GM18861 (cell line): ENCODE data around the gene TBPL1.
"Not testable (repeated sequence)": the region's sequence is repeated elsewhere in the genome, so short reads cannot be mapped to it uniquely, and the experiment has no call there.

Experiments
- ATAC-seq: cut with Tn5 transposase; IDR thresholded peaks from one replicate; pipeline ENCODE4 v1.9.1; 2021; ENCODE audit not compliant: unreplicated experiment

The TBPL1 gene

DNA sequence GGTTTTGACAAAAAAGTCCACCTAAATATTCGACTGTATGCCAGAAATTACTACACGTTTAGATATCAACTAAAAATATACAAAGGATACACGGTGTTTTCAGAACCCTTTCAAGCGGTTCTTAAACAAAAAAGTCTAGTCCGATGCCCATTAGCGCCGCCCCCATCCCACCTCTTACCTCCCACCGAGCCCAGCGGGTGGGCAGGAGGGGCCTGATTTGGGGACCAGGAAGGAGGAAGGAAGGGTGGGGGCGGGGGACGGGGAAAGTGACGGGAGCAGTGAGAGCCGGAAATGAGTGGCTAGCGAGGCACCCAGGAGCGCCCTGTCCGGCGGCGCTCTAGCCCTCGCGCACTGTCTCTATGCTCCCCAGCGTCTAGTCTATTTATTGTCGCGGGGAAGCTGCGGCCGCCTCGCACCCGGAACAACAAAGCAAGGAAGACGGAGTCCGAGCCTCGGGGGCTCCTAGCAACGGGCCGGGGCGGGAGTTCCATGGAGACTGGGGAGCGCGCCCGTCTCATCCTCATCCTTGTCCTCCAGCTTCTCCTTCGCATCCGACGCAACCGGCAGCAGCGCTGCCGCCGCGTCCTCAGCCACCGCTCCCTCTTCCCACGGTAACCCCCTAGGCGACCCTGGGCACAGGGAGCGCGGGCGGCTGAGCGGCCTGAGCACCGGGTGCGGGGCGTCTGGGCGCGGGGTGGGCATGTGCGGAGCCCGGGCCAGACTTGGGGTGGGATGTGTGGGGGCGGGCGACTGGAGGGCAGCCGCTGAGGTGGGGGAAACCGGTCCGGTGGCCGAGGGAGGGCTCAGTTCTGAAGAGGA lies at the start of gene TBPL1:
Gene TBPL1 (plus strand): TSS at position 410 of the 819 bp plus-strand sequence. CDS start 26,902 bp downstream, outside the sequence.
- ATAC-seq, result peak; percentile 87

- ATAC-seq, result no peak
Measured at GRCh38 chr6:133903855-133904254, 49.2 kb upstream of the TBPL1 start.

DNA sequence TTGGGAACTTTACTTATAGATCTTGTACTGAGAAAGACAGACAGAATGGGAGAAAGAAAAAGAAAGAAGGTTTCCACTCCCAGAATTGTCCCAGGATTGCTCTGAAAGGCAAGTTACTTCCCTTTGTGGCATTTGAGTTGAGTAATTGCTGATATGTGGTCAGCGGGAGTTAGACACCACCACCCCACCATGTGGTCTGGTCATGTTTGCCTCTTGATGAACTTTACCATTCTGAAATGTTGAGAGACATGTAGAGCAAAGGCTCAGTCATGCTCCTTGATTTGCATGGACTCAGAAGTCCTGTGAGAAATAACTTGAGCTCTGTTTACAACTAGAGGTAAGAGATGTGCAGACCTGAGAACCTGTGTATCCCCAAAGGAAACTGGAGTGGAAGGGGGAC lies 47.0 kb upstream of the TBPL1 start:
- ATAC-seq, result no peak

- ATAC-seq, result peak; percentile 72
Measured at GRCh38 chr6:133916650-133917151, 36.3 kb upstream of the TBPL1 start.

GRCh38 chr6:133917781-133918180 lies 35.2 kb upstream of the TBPL1 start:
- ATAC-seq, result no peak

DNA sequence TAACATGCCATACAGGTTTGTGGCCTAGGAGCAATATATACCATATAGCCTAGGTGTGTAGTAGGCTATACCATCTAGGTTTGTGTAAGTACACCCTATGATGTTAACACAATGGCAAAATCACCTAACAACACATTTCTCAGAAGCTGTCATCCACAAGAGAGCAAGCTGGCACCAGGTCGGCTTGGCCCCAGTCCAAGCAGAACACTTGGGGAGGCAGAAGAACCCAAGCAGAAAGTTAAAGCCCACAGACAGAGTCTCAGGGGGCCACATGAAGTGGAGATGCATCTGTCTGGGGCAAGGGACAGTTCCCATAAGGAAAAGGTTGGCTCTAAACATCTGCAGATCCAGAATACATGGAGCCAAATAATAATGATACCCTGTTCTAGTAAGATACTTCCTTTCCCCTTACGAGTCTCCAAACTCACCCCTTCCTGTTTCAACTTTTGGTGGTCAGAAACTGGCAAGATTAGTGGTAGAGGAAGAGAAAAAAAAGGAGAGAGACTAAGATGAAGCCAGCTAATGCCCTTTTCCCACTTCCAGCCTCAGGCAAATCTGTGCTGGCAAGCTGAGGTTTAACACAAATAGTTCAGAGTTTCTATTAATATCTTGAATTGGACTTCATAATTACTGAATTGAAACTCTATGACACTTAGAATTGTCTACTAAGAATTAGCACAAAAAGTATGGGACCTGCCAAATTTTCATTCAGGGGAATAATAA lies 34.7 kb upstream of the TBPL1 start:
- ATAC-seq, result no peak

DNA sequence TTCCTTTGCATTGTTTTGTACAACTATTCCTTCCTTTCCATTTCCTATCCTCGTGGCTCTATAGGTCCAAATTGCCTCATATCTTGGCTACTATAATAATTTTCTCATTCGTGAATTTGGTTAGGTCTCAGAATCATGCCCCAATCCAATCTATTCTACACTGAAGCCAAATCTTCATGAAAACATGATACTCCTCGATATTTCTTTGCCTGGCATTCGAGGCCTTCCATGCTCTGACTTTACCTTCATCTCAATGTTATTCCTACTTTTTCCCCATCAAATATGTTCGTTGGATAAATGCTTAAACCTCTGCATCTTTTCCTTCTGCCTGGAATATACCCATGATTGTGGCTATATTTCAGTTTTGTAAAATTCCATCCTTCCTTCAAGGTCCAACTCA lies 33.7 kb upstream of the TBPL1 start:
- no peak for ATAC-seq

DNA sequence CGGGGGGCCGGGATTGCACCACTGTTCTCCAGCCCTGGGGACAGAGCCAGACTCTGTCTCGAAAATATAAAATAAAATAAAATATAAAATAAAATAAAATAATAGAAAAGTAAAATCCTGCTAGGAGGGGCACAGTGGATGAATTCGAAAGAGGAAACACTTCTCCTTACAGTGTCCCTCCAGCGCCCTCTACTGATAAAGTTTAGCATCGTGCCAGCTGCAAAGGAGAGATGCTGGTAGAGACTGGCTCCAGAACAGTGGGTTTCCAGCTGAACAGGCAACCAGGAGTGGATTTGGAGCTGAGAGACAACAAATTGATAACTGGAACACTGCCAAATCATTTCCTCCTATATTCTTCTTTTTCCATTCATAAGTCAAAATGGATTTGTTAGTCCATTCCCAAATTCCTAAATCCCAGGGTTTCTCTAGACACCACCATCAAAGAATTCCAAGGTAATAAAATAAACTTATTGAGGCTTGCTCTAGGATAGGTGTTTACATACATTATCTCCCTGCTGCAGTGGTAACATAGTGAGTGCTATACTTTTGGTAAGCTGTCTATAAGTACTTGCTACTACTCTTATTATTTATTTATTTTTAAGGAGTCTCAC lies 31.7 kb upstream of the TBPL1 start:
- no peak for ATAC-seq

GRCh38 chr6:133923938-133924593 lies 29.0 kb upstream of the TBPL1 start:
- ATAC-seq, result peak; percentile 90

DNA sequence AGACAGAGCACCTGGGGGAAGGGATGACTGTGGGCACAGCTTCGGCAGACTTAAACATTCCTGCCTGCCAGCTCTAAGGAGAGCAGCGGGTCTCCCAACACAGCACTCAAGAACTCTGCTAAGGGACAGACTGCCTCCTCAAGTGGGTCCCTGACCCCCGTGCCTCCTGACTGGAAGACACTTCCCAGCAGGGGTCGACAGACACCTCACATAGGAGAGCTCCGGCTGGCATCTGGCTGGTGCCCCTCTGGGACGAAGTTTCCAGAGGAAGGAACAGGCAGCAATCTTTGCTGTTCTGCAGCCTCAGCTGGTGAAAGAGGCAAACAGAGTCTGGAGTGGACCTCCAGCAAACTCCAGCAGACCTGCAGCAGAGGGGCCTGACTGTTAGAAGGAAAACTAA lies 21.8 kb upstream of the TBPL1 start:
- ATAC-seq, result not testable (repeated sequence)

DNA sequence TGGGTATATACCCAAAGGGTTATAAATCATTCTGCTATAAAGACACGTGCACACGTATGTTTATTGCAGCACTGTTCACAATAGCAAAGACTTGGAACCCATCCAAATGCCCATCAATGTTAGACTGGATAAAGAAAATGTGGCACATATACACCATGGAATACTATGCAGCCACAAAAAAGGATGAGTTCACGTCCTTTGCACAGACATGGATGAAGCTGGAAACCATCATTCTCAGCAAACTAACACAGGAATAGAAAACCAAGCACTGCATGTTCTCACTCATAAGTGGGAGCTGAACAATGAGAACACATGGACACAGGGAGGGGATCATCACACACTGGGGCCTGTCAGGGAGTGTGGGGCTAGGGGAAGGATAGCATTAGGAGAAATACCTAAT lies 16.7 kb upstream of the TBPL1 start:
- ATAC-seq, result not testable (repeated sequence)

DNA sequence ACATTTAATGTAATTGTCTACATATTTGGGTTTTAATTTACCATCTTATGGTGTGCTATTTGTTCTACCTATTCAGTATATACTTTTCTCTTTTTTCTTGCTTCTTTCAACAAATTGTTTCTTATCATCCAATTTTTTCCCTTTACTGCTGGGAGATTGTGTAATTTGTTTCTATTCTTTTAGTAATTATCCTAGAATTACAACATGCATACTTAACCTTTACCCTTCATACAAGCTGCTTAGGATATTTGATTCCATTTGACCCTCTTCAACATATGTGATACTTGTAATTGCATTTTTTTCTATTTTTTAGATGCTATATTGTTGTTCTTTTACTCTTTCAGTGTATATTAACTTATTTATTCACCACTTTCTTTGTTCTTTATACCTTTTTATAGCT lies 15.1 kb upstream of the TBPL1 start:
- no peak for ATAC-seq

DNA sequence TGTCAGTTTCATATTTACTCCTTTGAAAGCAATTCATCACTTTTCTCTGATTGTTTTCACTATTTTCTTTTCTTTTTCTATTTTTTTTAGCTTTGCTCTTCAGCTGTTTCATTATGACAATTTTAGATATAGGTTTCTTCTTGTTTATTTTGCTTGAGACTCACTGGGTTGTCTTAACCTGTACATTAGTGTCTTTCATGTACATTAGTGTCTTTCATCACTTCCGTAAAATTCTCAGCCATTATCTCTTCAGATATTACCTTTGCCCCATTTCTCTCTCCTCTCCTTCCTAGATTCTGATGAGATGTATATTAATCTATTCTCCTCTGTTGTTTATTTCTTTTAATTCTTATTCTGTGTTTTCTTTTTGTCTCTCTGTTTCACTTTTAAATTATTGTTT lies 14.5 kb upstream of the TBPL1 start:
- no peak for ATAC-seq

GRCh38 chr6:133939778-133940667 lies 13.0 kb upstream of the TBPL1 start:
- no peak for ATAC-seq

- ATAC-seq, result no peak
Measured at GRCh38 chr6:133945158-133945557, 7.9 kb upstream of the TBPL1 start.

DNA sequence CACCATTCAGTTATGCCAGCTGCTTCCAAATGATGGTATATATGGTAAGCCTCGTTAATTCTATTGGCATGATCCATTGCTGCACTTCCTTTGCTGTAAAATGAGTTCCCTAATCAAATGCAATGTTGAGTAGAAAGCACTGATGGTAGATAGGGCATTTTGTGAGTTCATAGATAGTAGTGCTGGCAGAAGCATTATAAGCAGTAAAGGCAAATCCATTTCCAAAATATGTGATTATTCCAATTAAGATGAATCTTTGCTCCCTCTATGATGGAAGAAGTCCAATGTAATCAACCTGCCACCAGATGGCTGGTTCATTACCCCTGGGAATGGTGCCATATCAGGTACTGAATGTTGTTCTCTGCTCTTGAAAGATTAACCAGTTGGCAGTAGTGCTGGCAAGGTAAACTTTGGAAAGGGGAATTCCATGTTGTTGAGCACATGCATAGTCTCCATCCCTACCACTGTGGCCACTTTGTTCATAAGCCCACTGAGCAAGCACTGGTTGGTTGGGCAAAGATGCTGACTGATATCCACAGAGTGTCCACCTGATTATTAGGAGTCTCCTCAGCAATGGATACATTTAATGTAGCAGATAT lies 5.6 kb upstream of the TBPL1 start:
- ATAC-seq, result no peak

DNA sequence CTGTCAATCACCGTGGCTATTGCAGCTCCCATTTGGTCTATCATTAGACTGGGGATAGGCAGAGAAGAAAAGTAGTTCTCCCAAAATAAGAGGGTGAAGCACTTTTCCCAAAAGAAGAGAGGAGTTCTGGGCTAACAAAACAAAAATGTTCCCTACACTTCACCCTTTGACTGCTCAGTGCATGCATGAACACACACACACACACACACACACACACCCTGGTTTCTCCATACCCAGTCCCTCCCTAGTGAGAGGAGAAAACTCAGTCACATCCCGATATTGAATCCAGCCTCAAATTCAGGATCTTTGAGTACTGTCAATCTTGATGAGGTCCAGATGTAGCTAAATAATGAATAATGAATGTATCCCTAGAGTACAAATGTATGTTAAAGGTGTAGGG lies 4.6 kb upstream of the TBPL1 start:
- no peak for ATAC-seq

- ATAC-seq, result no peak
Measured at GRCh38 chr6:133951227-133951626, 1.8 kb upstream of the TBPL1 start.

DNA sequence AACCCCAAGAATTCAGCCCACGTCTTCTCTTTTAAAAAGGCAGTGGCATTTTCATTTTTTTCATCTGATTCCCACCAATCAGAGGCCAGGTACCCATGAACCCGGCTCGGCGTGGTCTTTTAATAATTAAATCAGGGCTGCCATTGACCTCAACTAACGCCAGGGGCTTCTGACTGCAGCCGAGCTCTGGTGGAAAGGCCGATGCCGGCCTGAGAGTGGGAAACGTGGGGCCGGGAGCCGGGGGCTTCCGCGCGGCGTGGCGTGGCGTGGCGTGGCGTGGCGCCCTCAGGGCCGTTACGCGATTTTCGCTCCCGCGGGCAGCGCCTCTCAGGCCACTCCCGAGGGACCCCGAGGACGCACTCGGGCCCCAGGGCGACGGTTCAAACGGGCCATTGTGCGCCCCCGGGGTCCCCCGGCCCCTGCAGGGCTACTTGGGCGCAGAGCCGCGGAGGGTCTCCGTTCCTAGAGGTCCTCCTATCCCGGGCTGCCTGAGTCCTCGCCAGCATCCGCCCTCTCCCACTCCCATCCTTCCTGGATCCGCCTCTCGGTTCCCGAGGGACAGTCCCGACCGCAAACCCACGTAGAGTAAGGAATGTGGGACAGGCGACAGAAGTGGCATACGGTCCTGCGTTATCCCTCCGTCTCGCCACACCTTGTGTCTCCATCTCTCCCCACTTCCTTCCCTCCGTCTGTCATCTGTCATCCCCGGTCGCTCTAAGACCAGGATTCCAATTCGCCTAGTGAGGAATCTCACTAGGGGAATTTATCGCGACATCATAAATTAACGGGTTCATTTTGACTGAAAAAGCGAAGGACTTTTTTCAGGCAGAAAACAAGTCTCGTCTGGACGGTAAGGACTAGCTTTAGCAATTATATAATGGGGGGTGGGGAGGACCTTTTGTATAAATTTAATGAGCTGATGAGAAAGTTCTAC lies 876 bp upstream of the TBPL1 start:
- peak; percentile 59 for ATAC-seq
